ENCODE data around the gene TNN. TPM values are rescaled to one million over a fixed set of nuclear protein-coding genes. Genes with fewer than 3 reads are reported as not detected.

The TNN gene
- total RNA-seq, 1 experiment from 2014 or later = 0.11 TPM

DNA sequence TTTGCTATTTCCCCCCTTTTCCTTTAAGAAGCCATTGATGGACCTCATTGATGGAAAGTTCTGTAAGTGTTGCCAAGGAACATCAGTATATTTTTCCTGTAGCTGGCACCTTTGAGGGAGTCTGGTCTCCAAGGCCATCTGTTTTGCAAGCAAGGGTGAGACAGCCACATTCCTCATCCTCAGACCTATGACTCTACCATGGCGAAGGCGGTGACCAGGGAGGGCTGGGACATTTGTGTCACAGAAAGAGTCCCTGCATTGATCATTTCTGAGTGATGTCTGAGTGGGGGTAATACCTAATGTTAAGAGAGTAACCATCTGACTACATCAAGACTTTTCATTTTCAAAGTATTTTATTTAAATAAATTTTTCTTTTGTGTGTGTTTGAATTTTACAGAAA is 89.6 kb downstream of the TNN start:
- TF ChIP-seq, protein P1, sequence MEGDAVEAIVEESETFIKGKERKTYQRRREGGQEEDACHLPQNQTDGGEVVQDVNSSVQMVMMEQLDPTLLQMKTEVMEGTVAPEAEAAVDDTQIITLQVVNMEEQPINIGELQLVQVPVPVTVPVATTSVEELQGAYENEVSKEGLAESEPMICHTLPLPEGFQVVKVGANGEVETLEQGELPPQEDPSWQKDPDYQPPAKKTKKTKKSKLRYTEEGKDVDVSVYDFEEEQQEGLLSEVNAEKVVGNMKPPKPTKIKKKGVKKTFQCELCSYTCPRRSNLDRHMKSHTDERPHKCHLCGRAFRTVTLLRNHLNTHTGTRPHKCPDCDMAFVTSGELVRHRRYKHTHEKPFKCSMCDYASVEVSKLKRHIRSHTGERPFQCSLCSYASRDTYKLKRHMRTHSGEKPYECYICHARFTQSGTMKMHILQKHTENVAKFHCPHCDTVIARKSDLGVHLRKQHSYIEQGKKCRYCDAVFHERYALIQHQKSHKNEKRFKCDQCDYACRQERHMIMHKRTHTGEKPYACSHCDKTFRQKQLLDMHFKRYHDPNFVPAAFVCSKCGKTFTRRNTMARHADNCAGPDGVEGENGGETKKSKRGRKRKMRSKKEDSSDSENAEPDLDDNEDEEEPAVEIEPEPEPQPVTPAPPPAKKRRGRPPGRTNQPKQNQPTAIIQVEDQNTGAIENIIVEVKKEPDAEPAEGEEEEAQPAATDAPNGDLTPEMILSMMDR (conservative IDR thresholded peaks at IDR 0.05) = no peak
- no peak overlapping the region for H3K9ac ChIP-seq (ENCODE audit: extremely low read depth, insufficient read length, low read length)
- no peak overlapping the region for H2AK5ac ChIP-seq (ENCODE audit: insufficient read length, low read length)
- no peaks in the 10 kb centered on the region for H3K9me3 ChIP-seq (ENCODE audit: control insufficient read depth, low read depth, low read length)
- no peak overlapping the region for H2BK5ac ChIP-seq (ENCODE audit: insufficient read length, low read length)
- no peak overlapping the region for H2BK120ac ChIP-seq (ENCODE audit: low read depth, low read length, poor library complexity, severe bottlenecking)
- H4K20me1 ChIP-seq (ENCODE audit: control insufficient read depth, insufficient read depth, insufficient read length) = no peaks in the 10 kb centered on the region
- no peaks in the 10 kb centered on the region for H3K27me3 ChIP-seq (ENCODE audit: insufficient read depth, low read length)
- no peak overlapping the region for H3K56ac ChIP-seq (ENCODE audit: insufficient read length, low read depth, low read length)
- no peaks in the 10 kb centered on the region for H3K79me2 ChIP-seq (ENCODE audit: insufficient read depth, low read length)
- no peak overlapping the region for H3K27ac ChIP-seq (ENCODE audit: insufficient read length, low read depth, low read length)
- WGBS (ENCODE audit: extremely low coverage, insufficient read length, low lambda C conversion rate) = no CpG with 5 or more reads among the region's 2 CpGs
- peaks cover 1% of the 10 kb centered on the region for H3K23me2 ChIP-seq (ENCODE audit: insufficient read length, low read depth, low read length, poor library complexity, severe bottlenecking)
- H3K4me1 Mint-ChIP-seq = peaks cover 6 to 13% of the 10 kb centered on the region in 2 experiments
- no peak overlapping the region for H3K14ac ChIP-seq (ENCODE audit: insufficient read depth, low read length)
- peaks cover 0 to 7% (median 4%) of the 10 kb centered on the region in 3 experiments; a peak in 4 of 7 replicates for H3K36me3 Mint-ChIP-seq (ENCODE audit: insufficient read depth in 1 of 3, low read depth in 3 of 3)
- no peak overlapping the region for H3K27ac Mint-ChIP-seq
- no peak overlapping the region for H4K91ac ChIP-seq (ENCODE audit: insufficient read length, low read depth, low read length)
- peaks cover 8% of the 10 kb centered on the region for H3K27me3 Mint-ChIP-seq (ENCODE audit: low read depth)
- H2BK12ac ChIP-seq (ENCODE audit: insufficient read length, low read depth, low read length) = no peak overlapping the region
- no peak overlapping the region for H3K4me2 ChIP-seq (ENCODE audit: insufficient read depth, insufficient read length, low read length)
- H3K4me3 Mint-ChIP-seq = no peak overlapping the region
- no peak overlapping the region for H2AFZ ChIP-seq (ENCODE audit: low read length)
- no peak overlapping the region for H3K23ac ChIP-seq (ENCODE audit: insufficient read length, low read depth, low read length)
- no peak overlapping the region for H3K4ac ChIP-seq (ENCODE audit: low read depth, low read length)
- no peak overlapping the region for H4K8ac ChIP-seq (replicated peaks; ENCODE audit: insufficient read length, low read depth, low read length)
- H3T11ph ChIP-seq (ENCODE audit: low read length) = no peak overlapping the region
- no peaks in the 10 kb centered on the region; a peak in 1 of 5 replicates for H3K9me3 Mint-ChIP-seq
- H3K18ac ChIP-seq (ENCODE audit: insufficient read length, low read depth, low read length) = no peak overlapping the region
- no peak overlapping the region for H4K5ac ChIP-seq (ENCODE audit: insufficient read length, low read depth, low read length)
- no peaks in the 10 kb centered on the region for H3K4me1 ChIP-seq (ENCODE audit: insufficient read depth, low read length)
- H3K79me1 ChIP-seq (ENCODE audit: insufficient read depth, low read depth, low read length, poor library complexity, severe bottlenecking) = no peaks in the 10 kb centered on the region
- no peak for DNase-seq
- H2BK15ac ChIP-seq (ENCODE audit: low read depth, low read length) = no peak overlapping the region; the same call in 1 of the 2 replicates
- no peak overlapping the region for H2BK20ac ChIP-seq (ENCODE audit: low read depth, low read length, poor library complexity, severe bottlenecking)
